D721Med (cell line): Measurements from ENCODE around the gene CXCL8.

Experiments
- DNase-seq: peaks from one replicate; pipeline ENCODE4 v3.0.0; 2011; ENCODE audit warnings: low spot score; ENCODE audit not compliant: insufficient read length
- FAIRE-seq: peaks from 2 replicates; lab custom pipeline; 2011; peaks lifted over from hg19 to GRCh38; lab: Jason Lieb, UNC
- TF ChIP-seq, protein P1 (sequence below): IDR thresholded peaks from 2 replicates; pipeline ENCODE4 v1.5.1; 2012; ENCODE audit warnings: mild to moderate bottlenecking, control low read depth; ENCODE audit not compliant: insufficient read depth; ENCODE audit errors: missing control alignments

Gene CXCL8

DNA sequence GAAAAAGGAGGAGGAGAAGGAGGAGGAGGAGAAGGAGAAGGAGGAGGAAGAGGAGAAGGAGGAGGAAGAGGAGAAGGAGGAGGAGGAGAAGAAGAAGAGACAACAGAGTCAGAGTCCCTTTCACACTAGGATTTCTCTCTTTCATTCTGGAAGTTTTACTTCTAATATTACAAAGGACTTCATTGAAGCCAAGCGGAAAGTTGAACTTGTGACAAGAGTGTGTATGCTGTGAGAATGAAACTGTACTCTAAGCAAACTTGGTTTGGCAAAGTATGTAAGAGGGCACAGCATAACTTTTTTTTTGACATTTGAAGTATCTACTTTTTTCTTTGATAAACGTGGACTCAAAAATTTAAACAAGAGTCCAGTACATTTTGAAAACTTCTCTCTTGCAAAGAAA is 48.0 kb downstream of the CXCL8 start:
- no peak for DNase-seq
- TF ChIP-seq, protein P1, sequence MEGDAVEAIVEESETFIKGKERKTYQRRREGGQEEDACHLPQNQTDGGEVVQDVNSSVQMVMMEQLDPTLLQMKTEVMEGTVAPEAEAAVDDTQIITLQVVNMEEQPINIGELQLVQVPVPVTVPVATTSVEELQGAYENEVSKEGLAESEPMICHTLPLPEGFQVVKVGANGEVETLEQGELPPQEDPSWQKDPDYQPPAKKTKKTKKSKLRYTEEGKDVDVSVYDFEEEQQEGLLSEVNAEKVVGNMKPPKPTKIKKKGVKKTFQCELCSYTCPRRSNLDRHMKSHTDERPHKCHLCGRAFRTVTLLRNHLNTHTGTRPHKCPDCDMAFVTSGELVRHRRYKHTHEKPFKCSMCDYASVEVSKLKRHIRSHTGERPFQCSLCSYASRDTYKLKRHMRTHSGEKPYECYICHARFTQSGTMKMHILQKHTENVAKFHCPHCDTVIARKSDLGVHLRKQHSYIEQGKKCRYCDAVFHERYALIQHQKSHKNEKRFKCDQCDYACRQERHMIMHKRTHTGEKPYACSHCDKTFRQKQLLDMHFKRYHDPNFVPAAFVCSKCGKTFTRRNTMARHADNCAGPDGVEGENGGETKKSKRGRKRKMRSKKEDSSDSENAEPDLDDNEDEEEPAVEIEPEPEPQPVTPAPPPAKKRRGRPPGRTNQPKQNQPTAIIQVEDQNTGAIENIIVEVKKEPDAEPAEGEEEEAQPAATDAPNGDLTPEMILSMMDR, result no peak
- FAIRE-seq, result no peak
